Colonic mucosa (tissue), 4 donors: ENCODE results near the gene IL1RL2. TPM values are rescaled to one million over a fixed set of nuclear protein-coding genes. Genes with fewer than 3 reads are reported as not detected.

Experiments
- DNase-seq: peaks from one replicate; pipeline ENCODE4 v3.0.0-alpha.2; 2020
- H3K27ac ChIP-seq: fragments of 200-600 bp; one replicate; pipeline ENCODE4 v1.8.0; 2021
- H3K27me3 ChIP-seq: fragments of 200-600 bp; one replicate; pipeline ENCODE4 v1.8.0; 2021
- H3K36me3 ChIP-seq: fragments of 200-600 bp; one replicate; pipeline ENCODE4 v1.8.0; 2021
- H3K4me1 ChIP-seq: fragments of 200-600 bp; one replicate; pipeline ENCODE4 v1.8.0; 2021; ENCODE audit warnings: mild to moderate bottlenecking
- H3K4me3 ChIP-seq: fragments of 200-600 bp; one replicate; pipeline ENCODE4 v1.8.0; 2021
- H3K9ac ChIP-seq, 2 donors: one replicate each; pipeline ENCODE4 v1.7.0; 2013; ENCODE audit warnings: control low read depth in 2 of 2, low read depth in 2 of 2, low read length in 2 of 2
- H3K9me3 ChIP-seq: fragments of 200-600 bp; one replicate; pipeline ENCODE4 v1.8.0; 2021
- CTCF ChIP-seq: fragments of 200-600 bp; IDR thresholded peaks from one replicate; pipeline ENCODE4 v1.8.0; 2022; ENCODE audit warnings: antibody characterized with exemption, mild to moderate bottlenecking
- intact Hi-C: fragments of 100-400 bp; cut with DNase I; formaldehyde crosslinking; loops from one replicate; pipeline ENCODE4 v1.14.1; 2022
- total RNA-seq, 2 donors: library from RNA; stranded (reverse); fragmentation: NEBNext Ultra II Directional in 1 of 2; extraction: Animal tissue kit (Norgen Biotek cat#: 25700) in 1 of 2; gene quantifications; one replicate each; pipeline ENCODE4 v1.2.1, GENCODE V29; 2021
- donor health status: healthy.
- donor health status: DM: no; HTN: no; CAD: no.
- donor health status: DM: no; HTN: no; CAD: no.

IL1RL2 gene
- total RNA-seq, 2 donors from 2014 or later: 1.9 to 2.8 TPM

- H3K9ac ChIP-seq: no peak overlapping the region
- TF ChIP-seq CTCF: no peak
- no peaks in the 10 kb centered on the region for H3K27me3 ChIP-seq
- H3K4me3 ChIP-seq: no peak overlapping the region
- no peaks in the 10 kb centered on the region for H3K4me1 ChIP-seq
- no peaks in the 10 kb centered on the region for H3K9me3 ChIP-seq
- no peak overlapping the region for H3K27ac ChIP-seq
- DNase-seq: no peak
- intact Hi-C loops: no loop called here
- H3K36me3 ChIP-seq: no peaks in the 10 kb centered on the region
Measured at GRCh38 chr2:102269200-102269524, 82.3 kb downstream of the IL1RL2 start.

GRCh38 chr2:102271844-102272243 is 85.0 kb downstream of the IL1RL2 start:
- TF ChIP-seq CTCF: no peak
- Histone ChIP-seq H3K27ac (no peak overlapping the region), H3K36me3 (no peaks in the 10 kb centered on the region), H3K9ac (no peak overlapping the region), H3K4me1 (no peaks in the 10 kb centered on the region), H3K27me3 (no peaks in the 10 kb centered on the region), H3K9me3 (no peaks in the 10 kb centered on the region), H3K4me3 (no peak overlapping the region)
- intact Hi-C loops: no loop called here
- no peak for DNase-seq

- no peak overlapping the region for H3K9ac ChIP-seq
- TF ChIP-seq CTCF: no peak
- H3K4me1 ChIP-seq: no peaks in the 10 kb centered on the region
- no peak overlapping the region for H3K4me3 ChIP-seq
- H3K36me3 ChIP-seq: no peaks in the 10 kb centered on the region
- H3K27ac ChIP-seq: no peak overlapping the region
- no peaks in the 10 kb centered on the region for H3K9me3 ChIP-seq
- no peaks in the 10 kb centered on the region for H3K27me3 ChIP-seq
- intact Hi-C loops: no loop called here
- DNase-seq: no peak
Measured at GRCh38 chr2:102273619-102274211, 86.9 kb downstream of the IL1RL2 start.

GRCh38 chr2:102276549-102277201 is 89.9 kb downstream of the IL1RL2 start:
- TF ChIP-seq CTCF: no peak
- intact Hi-C loops: no loop called here
- no peak overlapping the region for H3K9ac ChIP-seq
- no peak overlapping the region for H3K27ac ChIP-seq
- no peaks in the 10 kb centered on the region for H3K9me3 ChIP-seq
- no peaks in the 10 kb centered on the region for H3K4me1 ChIP-seq
- no peak for DNase-seq
- no peaks in the 10 kb centered on the region for H3K36me3 ChIP-seq
- H3K27me3 ChIP-seq: no peaks in the 10 kb centered on the region
- no peak overlapping the region for H3K4me3 ChIP-seq

- Histone ChIP-seq H3K27me3 (no peaks in the 10 kb centered on the region), H3K36me3 (no peaks in the 10 kb centered on the region), H3K9ac (no peak overlapping the region), H3K27ac (no peak overlapping the region), H3K4me1 (no peaks in the 10 kb centered on the region), H3K9me3 (no peaks in the 10 kb centered on the region), H3K4me3 (no peak overlapping the region)
- no peak for TF ChIP-seq CTCF
- DNase-seq: no peak
- intact Hi-C loops: no loop called here
Measured at GRCh38 chr2:102277202-102277700, 90.4 kb downstream of the IL1RL2 start.
